ENCODE data around the gene DYRK3. TPM values are rescaled to one million over a fixed set of nuclear protein-coding genes. Genes with fewer than 3 reads are reported as not detected.

The DYRK3 gene
- total and polyA plus RNA-seq, 7 donors = 0.60 to 7.8 (median 3.2) TPM

GRCh38 chr1:206685334-206685768, 50.0 kb downstream of the DYRK3 start:
- H3K4me1 ChIP-seq = peaks cover 0 to 49% (median 46%) of the 10 kb centered on the region in 4 donors

DNA sequence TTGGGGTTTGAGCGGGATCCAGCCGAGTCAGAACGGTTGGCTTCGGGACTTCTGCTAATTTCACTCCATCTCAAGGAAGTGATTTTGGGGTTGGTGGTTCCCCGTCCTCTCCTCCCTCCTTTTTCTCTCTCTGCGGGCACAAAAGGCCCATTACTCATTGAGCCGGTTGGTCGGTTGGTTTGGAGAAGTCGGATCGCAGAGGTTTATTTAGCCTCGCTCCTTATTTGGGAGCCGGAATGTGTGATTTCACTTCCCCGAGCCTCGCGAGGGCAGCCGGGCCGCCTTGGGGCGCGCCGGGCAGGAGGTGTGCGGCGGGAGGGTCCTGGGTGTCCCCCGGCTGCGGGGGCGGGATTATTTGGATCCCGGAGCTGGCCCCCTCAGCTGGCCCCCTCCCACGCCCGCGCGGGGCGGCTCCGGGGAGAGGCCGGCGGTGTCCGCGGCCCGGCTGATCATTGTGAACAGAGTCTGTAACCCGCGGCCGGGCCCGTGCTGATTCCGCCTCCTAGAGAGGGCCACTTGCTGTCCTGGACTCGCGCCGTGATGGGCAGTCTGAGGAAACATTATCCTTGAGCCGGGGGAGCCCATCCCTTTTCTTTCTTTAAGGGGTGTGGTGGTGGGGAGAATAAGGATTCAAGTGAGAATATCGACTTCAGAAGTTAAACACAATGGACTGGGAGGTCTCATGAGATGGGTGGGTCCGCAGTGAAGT, 50.6 kb downstream of the DYRK3 start:
- H3K4me1 ChIP-seq = peaks cover 0 to 54% (median 51%) of the 10 kb centered on the region in 4 donors
- H3K9me3 ChIP-seq = no peaks in the 10 kb centered on the region
- H3K4me3 ChIP-seq = peak overlapping the region; percentile 73 to 89 (median 78)
- H3K27me3 ChIP-seq = no peaks in the 10 kb centered on the region
- TF ChIP-seq, protein P1, sequence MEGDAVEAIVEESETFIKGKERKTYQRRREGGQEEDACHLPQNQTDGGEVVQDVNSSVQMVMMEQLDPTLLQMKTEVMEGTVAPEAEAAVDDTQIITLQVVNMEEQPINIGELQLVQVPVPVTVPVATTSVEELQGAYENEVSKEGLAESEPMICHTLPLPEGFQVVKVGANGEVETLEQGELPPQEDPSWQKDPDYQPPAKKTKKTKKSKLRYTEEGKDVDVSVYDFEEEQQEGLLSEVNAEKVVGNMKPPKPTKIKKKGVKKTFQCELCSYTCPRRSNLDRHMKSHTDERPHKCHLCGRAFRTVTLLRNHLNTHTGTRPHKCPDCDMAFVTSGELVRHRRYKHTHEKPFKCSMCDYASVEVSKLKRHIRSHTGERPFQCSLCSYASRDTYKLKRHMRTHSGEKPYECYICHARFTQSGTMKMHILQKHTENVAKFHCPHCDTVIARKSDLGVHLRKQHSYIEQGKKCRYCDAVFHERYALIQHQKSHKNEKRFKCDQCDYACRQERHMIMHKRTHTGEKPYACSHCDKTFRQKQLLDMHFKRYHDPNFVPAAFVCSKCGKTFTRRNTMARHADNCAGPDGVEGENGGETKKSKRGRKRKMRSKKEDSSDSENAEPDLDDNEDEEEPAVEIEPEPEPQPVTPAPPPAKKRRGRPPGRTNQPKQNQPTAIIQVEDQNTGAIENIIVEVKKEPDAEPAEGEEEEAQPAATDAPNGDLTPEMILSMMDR (IDR thresholded peaks at IDR 0.05) = no peak
- TF ChIP-seq POLR2AphosphoS5 (IDR thresholded peaks at IDR 0.05) = peak; percentile 61 to 85 (median 74)
- no peak for TF ChIP-seq EP300 (IDR thresholded peaks at IDR 0.05)
- TF ChIP-seq POLR2A (IDR thresholded peaks at IDR 0.05) = peak in 1 of 2 donors; percentile 67
- WGBS, 2 donors = 0% methylated on average over 48 of the region's 48 CpGs
- DNase-seq = peak; percentile 85
- no peaks in the 10 kb centered on the region for H3K36me3 ChIP-seq
- peak overlapping the region; percentile 95 to 100 (median 97) for H3K27ac ChIP-seq
- intact Hi-C loops (cut with DNase I) = no loop called here

More at GRCh38 chr1:206685334-206685768, 50.0 kb downstream of the DYRK3 start:
- peak; percentile 70 for DNase-seq
- no peaks in the 10 kb centered on the region for H3K9me3 ChIP-seq
- H3K27ac ChIP-seq = peak overlapping the region; percentile 95 to 100 (median 97)
- TF ChIP-seq POLR2AphosphoS5 (IDR thresholded peaks at IDR 0.05) (no peak), EP300 (IDR thresholded peaks at IDR 0.05) (no peak), POLR2A (IDR thresholded peaks at IDR 0.05) (no peak)
- TF ChIP-seq, protein P1 (IDR thresholded peaks at IDR 0.05) = no peak
- H3K36me3 ChIP-seq = no peaks in the 10 kb centered on the region
- intact Hi-C loops (cut with DNase I) = no loop called here
- H3K27me3 ChIP-seq = no peaks in the 10 kb centered on the region
- 1% methylated on average over 48 of the region's 48 CpGs for WGBS, 2 donors
- peak overlapping the region; percentile 73 to 89 (median 78) for H3K4me3 ChIP-seq

- intact Hi-C loops (cut with DNase I) = no loop called here
- peak overlapping the region; percentile 73 to 89 (median 78) for H3K4me3 ChIP-seq
Measured at GRCh38 chr1:206686478-206687249, 51.3 kb downstream of the DYRK3 start.

GRCh38 chr1:206687251-206687914, 52.0 kb downstream of the DYRK3 start:
- WGBS, 2 donors = 67 to 74% methylated on average over 7 of the region's 7 CpGs
- H3K9me3 ChIP-seq = no peaks in the 10 kb centered on the region
- peak overlapping the region; percentile 95 to 100 (median 97) for H3K27ac ChIP-seq
- no peaks in the 10 kb centered on the region for H3K27me3 ChIP-seq
- H3K4me1 ChIP-seq = peaks cover 0 to 69% (median 66%) of the 10 kb centered on the region in 4 donors
- H3K4me3 ChIP-seq = peak overlapping the region in 2 of 4 donors; percentile 74 to 82
- TF ChIP-seq EP300 (IDR thresholded peaks at IDR 0.05) = no peak
- no peak for TF ChIP-seq POLR2AphosphoS5 (IDR thresholded peaks at IDR 0.05)
- no peak for TF ChIP-seq POLR2A (IDR thresholded peaks at IDR 0.05)
- intact Hi-C loops (cut with DNase I) = no loop called here
- H3K36me3 ChIP-seq = no peaks in the 10 kb centered on the region
- DNase-seq = no peak

More at GRCh38 chr1:206686478-206687249, 51.3 kb downstream of the DYRK3 start:
- peak overlapping the region; percentile 95 to 100 (median 97) for H3K27ac ChIP-seq
- WGBS, 2 donors = 2 to 3% methylated on average over 8 of the region's 8 CpGs
- H3K4me1 ChIP-seq = peaks cover 0 to 62% (median 59%) of the 10 kb centered on the region in 4 donors
- H3K36me3 ChIP-seq = no peaks in the 10 kb centered on the region
- no peaks in the 10 kb centered on the region for H3K27me3 ChIP-seq
- H3K9me3 ChIP-seq = no peaks in the 10 kb centered on the region
- DNase-seq = no peak
- TF ChIP-seq POLR2A (IDR thresholded peaks at IDR 0.05) (no peak), POLR2AphosphoS5 (IDR thresholded peaks at IDR 0.05) (no peak), EP300 (IDR thresholded peaks at IDR 0.05) (no peak)
- TF ChIP-seq, protein P1 (IDR thresholded peaks at IDR 0.05) = no peak
